ENCODE results near the gene RIF1.

The RIF1 gene

DNA sequence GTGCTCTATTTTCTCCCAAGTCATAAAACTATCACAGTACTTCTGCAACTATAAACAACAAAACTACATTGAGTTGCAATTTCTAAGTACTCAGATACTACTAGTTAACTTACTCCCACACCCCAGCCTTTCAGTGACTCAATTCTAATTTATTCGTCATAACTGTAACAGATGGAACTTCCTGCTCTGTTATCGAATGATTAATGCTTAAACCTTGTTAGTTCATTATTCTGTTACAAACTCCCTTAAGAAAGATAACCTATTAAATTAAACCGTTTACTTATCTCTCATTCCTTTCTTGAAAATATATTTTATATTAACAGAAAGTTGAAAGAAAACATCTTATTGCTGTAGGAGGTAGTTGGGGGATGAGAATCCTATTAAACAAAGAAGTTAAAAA is 35.3 kb upstream of the RIF1 start:
- TF ChIP-seq CEBPB (IDR thresholded peaks at IDR 0.05): no peak
- no peak for TF ChIP-seq NFIC (IDR thresholded peaks at IDR 0.05)
- TF ChIP-seq EP300 (IDR thresholded peaks at IDR 0.05; ENCODE audit: borderline replicate concordance): no peak
- no peak for TF ChIP-seq RAD21 (IDR thresholded peaks at IDR 0.05; ENCODE audit: low read depth)
- TF ChIP-seq ZBTB7A (IDR thresholded peaks at IDR 0.05; ENCODE audit: low read depth): no peak
- no peak for TF ChIP-seq YY1 (IDR thresholded peaks at IDR 0.05; ENCODE audit: low read depth)
- TF ChIP-seq, protein P1, sequence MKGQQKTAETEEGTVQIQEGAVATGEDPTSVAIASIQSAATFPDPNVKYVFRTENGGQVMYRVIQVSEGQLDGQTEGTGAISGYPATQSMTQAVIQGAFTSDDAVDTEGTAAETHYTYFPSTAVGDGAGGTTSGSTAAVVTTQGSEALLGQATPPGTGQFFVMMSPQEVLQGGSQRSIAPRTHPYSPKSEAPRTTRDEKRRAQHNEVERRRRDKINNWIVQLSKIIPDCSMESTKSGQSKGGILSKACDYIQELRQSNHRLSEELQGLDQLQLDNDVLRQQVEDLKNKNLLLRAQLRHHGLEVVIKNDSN (IDR thresholded peaks at IDR 0.05): no peak
- TF ChIP-seq TCF12 (IDR thresholded peaks at IDR 0.05; ENCODE audit: low read depth): no peak

DNA sequence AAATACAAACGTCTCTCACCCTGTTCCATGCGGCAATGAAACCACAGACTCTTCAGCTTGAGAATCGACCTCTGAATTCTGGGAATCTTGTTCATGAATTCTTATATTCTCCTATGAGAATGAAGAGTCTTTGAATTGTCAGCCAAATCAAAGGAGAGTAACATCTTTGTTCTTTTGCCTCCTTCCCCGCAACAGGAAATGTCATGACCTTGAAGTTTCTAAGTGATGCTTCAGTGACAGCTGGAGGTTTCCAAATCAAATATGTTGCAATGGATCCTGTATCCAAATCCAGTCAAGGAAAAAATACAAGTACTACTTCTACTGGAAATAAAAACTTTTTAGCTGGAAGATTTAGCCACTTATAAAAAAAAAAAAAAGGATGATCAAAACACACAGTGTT is 30.5 kb upstream of the RIF1 start:
- TF ChIP-seq YY1 (IDR thresholded peaks at IDR 0.05; ENCODE audit: low read depth) (no peak), RAD21 (IDR thresholded peaks at IDR 0.05; ENCODE audit: low read depth) (no peak), TCF12 (IDR thresholded peaks at IDR 0.05; ENCODE audit: low read depth) (no peak)
- TF ChIP-seq, protein P2, sequence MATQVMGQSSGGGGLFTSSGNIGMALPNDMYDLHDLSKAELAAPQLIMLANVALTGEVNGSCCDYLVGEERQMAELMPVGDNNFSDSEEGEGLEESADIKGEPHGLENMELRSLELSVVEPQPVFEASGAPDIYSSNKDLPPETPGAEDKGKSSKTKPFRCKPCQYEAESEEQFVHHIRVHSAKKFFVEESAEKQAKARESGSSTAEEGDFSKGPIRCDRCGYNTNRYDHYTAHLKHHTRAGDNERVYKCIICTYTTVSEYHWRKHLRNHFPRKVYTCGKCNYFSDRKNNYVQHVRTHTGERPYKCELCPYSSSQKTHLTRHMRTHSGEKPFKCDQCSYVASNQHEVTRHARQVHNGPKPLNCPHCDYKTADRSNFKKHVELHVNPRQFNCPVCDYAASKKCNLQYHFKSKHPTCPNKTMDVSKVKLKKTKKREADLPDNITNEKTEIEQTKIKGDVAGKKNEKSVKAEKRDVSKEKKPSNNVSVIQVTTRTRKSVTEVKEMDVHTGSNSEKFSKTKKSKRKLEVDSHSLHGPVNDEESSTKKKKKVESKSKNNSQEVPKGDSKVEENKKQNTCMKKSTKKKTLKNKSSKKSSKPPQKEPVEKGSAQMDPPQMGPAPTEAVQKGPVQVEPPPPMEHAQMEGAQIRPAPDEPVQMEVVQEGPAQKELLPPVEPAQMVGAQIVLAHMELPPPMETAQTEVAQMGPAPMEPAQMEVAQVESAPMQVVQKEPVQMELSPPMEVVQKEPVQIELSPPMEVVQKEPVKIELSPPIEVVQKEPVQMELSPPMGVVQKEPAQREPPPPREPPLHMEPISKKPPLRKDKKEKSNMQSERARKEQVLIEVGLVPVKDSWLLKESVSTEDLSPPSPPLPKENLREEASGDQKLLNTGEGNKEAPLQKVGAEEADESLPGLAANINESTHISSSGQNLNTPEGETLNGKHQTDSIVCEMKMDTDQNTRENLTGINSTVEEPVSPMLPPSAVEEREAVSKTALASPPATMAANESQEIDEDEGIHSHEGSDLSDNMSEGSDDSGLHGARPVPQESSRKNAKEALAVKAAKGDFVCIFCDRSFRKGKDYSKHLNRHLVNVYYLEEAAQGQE (IDR thresholded peaks at IDR 0.05; ENCODE audit: low read depth): no peak

DNA sequence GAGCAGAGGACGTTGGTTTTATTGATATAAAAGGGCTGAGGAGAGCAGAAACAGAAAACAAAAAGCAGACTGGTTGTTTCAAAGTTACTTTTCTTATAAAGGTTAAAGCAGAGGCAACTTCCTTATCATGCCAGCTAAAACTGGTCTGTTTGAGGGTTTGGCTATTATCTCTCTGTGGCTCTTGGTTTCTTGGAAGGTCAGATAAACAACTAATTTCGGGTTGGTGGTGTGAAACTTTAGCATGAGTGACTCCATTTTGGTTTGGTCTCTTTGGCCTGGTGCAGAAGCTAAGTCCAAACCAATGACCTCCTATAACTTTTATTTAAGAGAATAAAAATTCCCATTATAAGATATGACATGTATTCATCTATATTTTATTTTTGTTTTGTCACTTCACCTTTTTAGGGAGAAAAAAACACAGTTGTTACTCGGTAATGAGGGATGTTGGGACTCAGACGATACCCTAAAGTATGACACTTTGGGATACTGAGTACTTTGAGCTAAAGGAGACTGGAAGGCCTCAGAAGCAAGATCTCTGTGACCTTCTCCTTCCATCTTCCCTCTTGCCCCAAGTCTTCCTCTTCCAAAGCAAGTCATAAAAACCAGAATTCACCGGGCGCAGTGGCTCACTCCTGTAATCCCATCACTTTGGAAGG is 29.0 kb upstream of the RIF1 start:
- TF ChIP-seq CEBPB (IDR thresholded peaks at IDR 0.05): no peak
- no peak for TF ChIP-seq FOXM1 (IDR thresholded peaks at IDR 0.05; ENCODE audit: borderline replicate concordance, low read depth)
- TF ChIP-seq TAF1 (IDR thresholded peaks at IDR 0.05; ENCODE audit: low read depth): no peak
- no peak for TF ChIP-seq EGR1 (IDR thresholded peaks at IDR 0.05)
- TF ChIP-seq, protein P2 (IDR thresholded peaks at IDR 0.05; ENCODE audit: low read depth): no peak
- TF ChIP-seq NFIC (IDR thresholded peaks at IDR 0.05): no peak
- TF ChIP-seq YY1 (IDR thresholded peaks at IDR 0.05; ENCODE audit: low read depth): no peak
- TF ChIP-seq, protein P1 (IDR thresholded peaks at IDR 0.05): no peak
- no peak for TF ChIP-seq TCF12 (IDR thresholded peaks at IDR 0.05; ENCODE audit: low read depth)
- TF ChIP-seq, protein P3, sequence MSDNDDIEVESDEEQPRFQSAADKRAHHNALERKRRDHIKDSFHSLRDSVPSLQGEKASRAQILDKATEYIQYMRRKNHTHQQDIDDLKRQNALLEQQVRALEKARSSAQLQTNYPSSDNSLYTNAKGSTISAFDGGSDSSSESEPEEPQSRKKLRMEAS (IDR thresholded peaks at IDR 0.05): no peak
- TF ChIP-seq EP300 (IDR thresholded peaks at IDR 0.05; ENCODE audit: borderline replicate concordance): no peak
- no peak for TF ChIP-seq CREB1 (IDR thresholded peaks at IDR 0.05; ENCODE audit: low read depth)

DNA sequence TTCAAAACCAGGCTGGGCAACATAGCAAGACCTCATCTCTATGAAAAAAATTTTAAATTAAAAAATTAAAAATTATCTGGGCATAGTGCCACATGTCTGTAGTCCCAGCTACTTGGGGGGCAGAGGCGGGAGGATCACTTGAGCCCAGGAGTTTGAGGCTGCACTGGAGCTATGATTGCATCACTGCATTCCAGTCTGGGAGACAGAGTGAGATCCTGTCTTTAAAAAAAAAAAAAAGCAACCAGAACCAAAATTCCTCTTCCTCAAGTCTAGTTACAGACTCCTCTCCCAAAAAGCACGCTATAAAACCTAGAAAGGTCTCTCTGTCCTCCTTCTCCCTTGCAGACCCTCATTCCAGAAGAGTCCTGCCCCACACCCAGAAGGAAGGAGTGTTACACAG is 28.4 kb upstream of the RIF1 start:
- TF ChIP-seq CEBPB (IDR thresholded peaks at IDR 0.05): peak; percentile 62
- no peak for TF ChIP-seq ZBTB7A (IDR thresholded peaks at IDR 0.05; ENCODE audit: low read depth)

DNA sequence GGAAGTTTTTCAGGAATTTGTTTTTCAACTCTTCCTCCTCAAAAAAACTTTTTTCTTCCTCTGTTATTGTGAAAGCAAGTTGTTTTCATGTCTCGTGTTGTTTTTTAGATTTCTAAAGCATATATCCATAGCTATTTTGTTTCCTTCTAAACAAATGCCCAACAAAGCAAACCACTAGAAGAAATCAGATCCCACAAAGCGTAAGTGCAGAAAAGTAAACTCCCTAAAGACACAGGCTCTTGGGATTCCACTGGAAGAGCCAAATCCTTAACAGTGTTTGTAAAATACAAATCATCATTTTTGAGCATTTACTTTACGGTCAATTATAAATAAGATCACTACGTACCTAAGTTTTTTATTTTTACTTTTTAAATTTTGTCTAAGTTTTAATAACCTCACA is 21.7 kb upstream of the RIF1 start:
- TF ChIP-seq, protein P1 (IDR thresholded peaks at IDR 0.05): no peak
- TF ChIP-seq, protein P2 (IDR thresholded peaks at IDR 0.05; ENCODE audit: low read depth): no peak
- TF ChIP-seq NFIC (IDR thresholded peaks at IDR 0.05) (no peak), RAD21 (IDR thresholded peaks at IDR 0.05; ENCODE audit: low read depth) (no peak), YY1 (IDR thresholded peaks at IDR 0.05; ENCODE audit: low read depth) (no peak), CREB1 (IDR thresholded peaks at IDR 0.05; ENCODE audit: low read depth) (no peak), TAF1 (IDR thresholded peaks at IDR 0.05; ENCODE audit: low read depth) (no peak), TCF12 (IDR thresholded peaks at IDR 0.05; ENCODE audit: low read depth) (no peak), CEBPB (IDR thresholded peaks at IDR 0.05) (no peak), EGR1 (IDR thresholded peaks at IDR 0.05) (no peak), EP300 (IDR thresholded peaks at IDR 0.05; ENCODE audit: borderline replicate concordance) (no peak), ZBTB7A (IDR thresholded peaks at IDR 0.05; ENCODE audit: low read depth) (no peak), FOXM1 (IDR thresholded peaks at IDR 0.05; ENCODE audit: borderline replicate concordance, low read depth) (no peak), TEAD4 (IDR thresholded peaks at IDR 0.05) (no peak)
- TF ChIP-seq, protein P3 (IDR thresholded peaks at IDR 0.05): no peak

All from Ishikawa (cell line).